ENCODE results near the gene TRABD2A.
A peak's percentile ranks its signal among the peaks of the same experiment; 100 is the strongest.

The TRABD2A gene

GRCh38 chr2:84800194-84800805, 80.6 kb downstream of the TRABD2A start:
- peak overlapping the region; percentile 47 for H3K27ac Mint-ChIP-seq
- CTCF ChIA-PET = interaction anchor here (0.6 to 1.5 kb wide), 4 partner anchors 12 to 125 kb away, joined by 3 read pairs; no protein-coding TSS in a partner anchor
- no peaks in the 10 kb centered on the region for H3K27me3 Mint-ChIP-seq
- H3K4me1 Mint-ChIP-seq = peaks cover 16% of the 10 kb centered on the region
- H3K36me3 Mint-ChIP-seq = peaks cover 20% of the 10 kb centered on the region
- peak overlapping the region; percentile 42 for H3K4me3 Mint-ChIP-seq
- peaks cover 22% of the 10 kb centered on the region for H3K9me3 Mint-ChIP-seq
- no peak for DNase-seq

GRCh38 chr2:84799772-84800171, 81.1 kb downstream of the TRABD2A start:
- CTCF ChIA-PET = interaction anchor here (0.6 to 1.5 kb wide), 2 partner anchors 11 to 22 kb away, joined by 3 read pairs; no protein-coding TSS in a partner anchor
- H3K9me3 Mint-ChIP-seq = peaks cover 22% of the 10 kb centered on the region
- H3K36me3 Mint-ChIP-seq = peaks cover 20% of the 10 kb centered on the region
- peak overlapping the region; percentile 47 for H3K27ac Mint-ChIP-seq
- no peak for DNase-seq
- H3K4me1 Mint-ChIP-seq = peaks cover 16% of the 10 kb centered on the region
- H3K4me3 Mint-ChIP-seq = peak overlapping the region; percentile 42
- H3K27me3 Mint-ChIP-seq = no peaks in the 10 kb centered on the region

GRCh38 chr2:84797271-84797670, 83.6 kb downstream of the TRABD2A start:
- peaks cover 23% of the 10 kb centered on the region for H3K9me3 Mint-ChIP-seq
- H3K4me3 Mint-ChIP-seq = no peak overlapping the region
- H3K36me3 Mint-ChIP-seq = peaks cover 23% of the 10 kb centered on the region
- no peak for DNase-seq
- peaks cover 18% of the 10 kb centered on the region for H3K4me1 Mint-ChIP-seq
- CTCF ChIA-PET = no interaction called here
- H3K27me3 Mint-ChIP-seq = no peaks in the 10 kb centered on the region
- no peak overlapping the region for H3K27ac Mint-ChIP-seq

DNA sequence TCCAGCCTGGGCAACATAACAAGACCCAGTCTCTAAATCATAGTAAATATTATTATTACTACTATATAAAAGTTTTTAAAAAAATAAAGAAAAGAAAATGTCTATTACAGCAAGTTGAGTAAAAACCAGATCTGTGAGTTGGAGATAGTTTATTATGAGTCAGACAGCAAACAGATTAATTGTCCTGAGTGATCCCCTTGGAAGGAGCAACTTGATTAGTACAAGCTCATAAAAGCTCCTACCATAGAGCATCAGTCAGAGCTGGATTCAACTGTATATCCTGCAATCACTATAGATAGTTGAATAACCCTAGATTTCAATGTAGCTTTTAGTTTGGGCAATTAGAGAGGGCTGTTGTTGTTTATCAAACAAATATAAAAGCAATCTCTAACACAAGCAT, 84.1 kb downstream of the TRABD2A start:
- CTCF ChIA-PET = interaction anchor here (1.2 kb wide), 1 partner anchor 37 kb away, joined by 3 read pairs; no protein-coding TSS in a partner anchor
- DNase-seq = no peak
- Mint-ChIP-seq H3K27ac (no peak overlapping the region), H3K9me3 (peaks cover 18% of the 10 kb centered on the region), H3K27me3 (no peaks in the 10 kb centered on the region), H3K4me3 (no peak overlapping the region), H3K36me3 (peaks cover 18% of the 10 kb centered on the region), H3K4me1 (peaks cover 16% of the 10 kb centered on the region)

GRCh38 chr2:84793641-84794040, 87.2 kb downstream of the TRABD2A start:
- no peak for DNase-seq
- H3K9me3 Mint-ChIP-seq = peaks cover 12% of the 10 kb centered on the region
- no peak overlapping the region for H3K4me3 Mint-ChIP-seq
- H3K36me3 Mint-ChIP-seq = peaks cover 13% of the 10 kb centered on the region
- H3K27ac Mint-ChIP-seq = no peak overlapping the region
- peaks cover 3% of the 10 kb centered on the region for H3K4me1 Mint-ChIP-seq
- no peaks in the 10 kb centered on the region for H3K27me3 Mint-ChIP-seq
- CTCF ChIA-PET = no interaction called here

DNA sequence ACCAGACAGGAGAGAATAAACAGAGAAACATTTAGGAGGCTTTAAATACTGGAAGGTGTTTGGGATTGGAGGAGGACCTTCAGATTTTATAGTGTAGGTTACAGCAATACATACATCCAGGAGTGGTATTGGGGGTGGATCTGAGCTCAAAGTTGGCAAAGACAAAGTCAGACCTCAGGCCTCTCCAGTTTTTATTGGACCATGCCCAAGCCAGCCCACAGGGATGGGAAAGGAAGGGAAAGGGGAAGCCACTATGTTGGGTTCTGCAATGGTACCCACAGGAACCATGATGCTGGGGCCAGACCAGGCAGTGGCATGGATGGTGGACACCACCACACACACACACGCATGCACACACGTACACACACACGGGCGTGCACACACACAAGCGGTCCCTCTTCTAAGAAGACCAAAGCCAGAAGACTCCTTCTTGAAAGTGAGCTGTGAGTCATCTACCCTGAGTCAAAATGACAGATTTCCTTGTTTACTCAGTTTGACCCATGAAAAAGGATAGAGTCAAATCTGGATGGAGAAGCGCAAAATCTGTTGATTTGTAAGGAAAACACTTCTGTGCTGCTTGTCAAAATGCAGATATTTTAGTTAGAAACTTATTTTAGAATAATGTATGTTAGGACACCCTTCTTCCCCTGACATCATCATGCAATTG, 87.9 kb downstream of the TRABD2A start:
- Mint-ChIP-seq H3K27ac (no peak overlapping the region), H3K9me3 (peaks cover 14% of the 10 kb centered on the region), H3K4me1 (peaks cover 3% of the 10 kb centered on the region), H3K27me3 (no peaks in the 10 kb centered on the region), H3K36me3 (peaks cover 15% of the 10 kb centered on the region), H3K4me3 (no peak overlapping the region)
- no peak for DNase-seq
- CTCF ChIA-PET = no interaction called here

- no peak overlapping the region for H3K4me3 Mint-ChIP-seq
- H3K27ac Mint-ChIP-seq = no peak overlapping the region
- H3K9me3 Mint-ChIP-seq = peaks cover 12% of the 10 kb centered on the region
- H3K4me1 Mint-ChIP-seq = peaks cover 24% of the 10 kb centered on the region
- H3K36me3 Mint-ChIP-seq = peaks cover 23% of the 10 kb centered on the region
- no peaks in the 10 kb centered on the region for H3K27me3 Mint-ChIP-seq
- CTCF ChIA-PET = interaction anchor here (1.8 kb wide), 1 partner anchor 12 kb away, joined by 3 read pairs; no protein-coding TSS in a partner anchor
- no peak for DNase-seq
Measured at GRCh38 chr2:84788498-84788897, 92.4 kb downstream of the TRABD2A start.

- Mint-ChIP-seq H3K4me3 (no peak overlapping the region), H3K4me1 (peaks cover 29% of the 10 kb centered on the region), H3K36me3 (peaks cover 24% of the 10 kb centered on the region), H3K9me3 (peaks cover 11% of the 10 kb centered on the region), H3K27ac (peak overlapping the region; percentile 56), H3K27me3 (no peaks in the 10 kb centered on the region)
- CTCF ChIA-PET = interaction anchor here (1.8 kb wide), 1 partner anchor 12 kb away, joined by 3 read pairs; no protein-coding TSS in a partner anchor
- no peak for DNase-seq
Measured at GRCh38 chr2:84788027-84788426, 92.9 kb downstream of the TRABD2A start.

DNA sequence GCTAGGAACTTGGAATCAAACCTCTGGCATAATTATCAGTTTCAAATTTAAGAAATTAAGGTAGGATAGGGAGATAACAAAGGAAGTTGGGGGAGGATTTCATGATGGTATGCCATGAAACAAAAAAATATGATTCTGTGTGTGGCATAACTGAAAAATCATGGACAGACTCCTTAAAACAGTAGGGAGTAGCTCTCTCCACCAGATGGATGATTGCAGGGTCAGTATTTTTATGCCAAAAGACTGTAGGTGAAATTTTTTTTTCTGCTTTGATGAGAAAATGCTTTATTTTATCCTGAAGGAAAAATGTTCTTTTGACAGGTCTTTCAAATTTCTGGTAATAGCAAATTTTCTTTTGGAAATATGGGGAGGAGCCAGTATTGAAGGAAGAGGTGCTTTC, 94.3 kb downstream of the TRABD2A start:
- CTCF ChIA-PET = interaction anchor here (1.1 kb wide), 1 partner anchor 17 kb away, joined by 4 read pairs; no protein-coding TSS in a partner anchor
- H3K4me1 Mint-ChIP-seq = peaks cover 40% of the 10 kb centered on the region
- no peak overlapping the region for H3K4me3 Mint-ChIP-seq
- no peak overlapping the region for H3K27ac Mint-ChIP-seq
- H3K36me3 Mint-ChIP-seq = peaks cover 19% of the 10 kb centered on the region
- H3K9me3 Mint-ChIP-seq = peaks cover 6% of the 10 kb centered on the region
- DNase-seq = no peak
- H3K27me3 Mint-ChIP-seq = no peaks in the 10 kb centered on the region

- DNase-seq = no peak
- CTCF ChIA-PET = no interaction called here
- Mint-ChIP-seq H3K27me3 (no peaks in the 10 kb centered on the region), H3K27ac (no peak overlapping the region), H3K36me3 (peaks cover 22% of the 10 kb centered on the region), H3K4me3 (no peak overlapping the region), H3K4me1 (peaks cover 47% of the 10 kb centered on the region), H3K9me3 (peaks cover 6% of the 10 kb centered on the region)
Measured at GRCh38 chr2:84785950-84786349, 94.9 kb downstream of the TRABD2A start.

DNA sequence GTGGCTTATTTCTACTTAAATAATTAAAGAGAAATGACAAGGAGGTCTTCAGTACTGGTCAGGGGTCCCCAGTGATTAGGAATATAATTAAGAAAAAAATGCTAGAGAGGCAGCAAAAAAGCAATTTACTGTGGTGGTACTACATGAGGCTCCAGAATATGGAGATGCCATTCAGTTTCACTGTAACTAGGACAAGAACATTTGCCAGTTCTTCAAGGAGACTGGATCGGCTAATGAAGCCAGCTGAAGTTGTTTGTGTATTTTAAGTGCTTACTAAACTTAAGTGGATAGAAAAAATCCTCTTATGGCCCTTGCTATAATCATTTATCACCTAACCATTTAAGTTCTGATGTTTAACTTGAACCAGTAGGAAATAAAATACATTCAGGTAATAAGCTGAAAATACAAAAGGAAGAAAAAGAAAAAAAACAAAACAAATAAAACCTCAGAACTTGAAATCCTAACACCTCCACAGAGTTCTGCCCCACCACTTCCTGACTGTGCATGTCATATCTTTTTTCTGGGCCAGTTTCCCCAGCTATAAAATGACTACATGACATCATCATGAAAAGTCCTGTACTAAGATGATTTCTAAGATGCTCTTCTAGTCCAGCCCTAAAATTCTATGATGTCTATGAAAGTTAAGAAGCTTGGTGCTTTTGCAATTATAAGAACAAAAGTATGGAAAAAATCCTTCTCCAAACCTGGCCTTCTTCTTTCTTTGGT, 98.0 kb downstream of the TRABD2A start:
- peak overlapping the region; percentile 57 for H3K4me3 Mint-ChIP-seq
- H3K36me3 Mint-ChIP-seq = peaks cover 35% of the 10 kb centered on the region
- peaks cover 19% of the 10 kb centered on the region for H3K9me3 Mint-ChIP-seq
- H3K27me3 Mint-ChIP-seq = no peaks in the 10 kb centered on the region
- H3K4me1 Mint-ChIP-seq = peaks cover 77% of the 10 kb centered on the region
- peak; percentile 57 for DNase-seq
- CTCF ChIA-PET = interaction anchor here (0.8 to 1.0 kb wide), 2 partner anchors 73 to 143 kb away, joined by 3 read pairs; no protein-coding TSS in a partner anchor
- H3K27ac Mint-ChIP-seq = peak overlapping the region; percentile 98

DNA sequence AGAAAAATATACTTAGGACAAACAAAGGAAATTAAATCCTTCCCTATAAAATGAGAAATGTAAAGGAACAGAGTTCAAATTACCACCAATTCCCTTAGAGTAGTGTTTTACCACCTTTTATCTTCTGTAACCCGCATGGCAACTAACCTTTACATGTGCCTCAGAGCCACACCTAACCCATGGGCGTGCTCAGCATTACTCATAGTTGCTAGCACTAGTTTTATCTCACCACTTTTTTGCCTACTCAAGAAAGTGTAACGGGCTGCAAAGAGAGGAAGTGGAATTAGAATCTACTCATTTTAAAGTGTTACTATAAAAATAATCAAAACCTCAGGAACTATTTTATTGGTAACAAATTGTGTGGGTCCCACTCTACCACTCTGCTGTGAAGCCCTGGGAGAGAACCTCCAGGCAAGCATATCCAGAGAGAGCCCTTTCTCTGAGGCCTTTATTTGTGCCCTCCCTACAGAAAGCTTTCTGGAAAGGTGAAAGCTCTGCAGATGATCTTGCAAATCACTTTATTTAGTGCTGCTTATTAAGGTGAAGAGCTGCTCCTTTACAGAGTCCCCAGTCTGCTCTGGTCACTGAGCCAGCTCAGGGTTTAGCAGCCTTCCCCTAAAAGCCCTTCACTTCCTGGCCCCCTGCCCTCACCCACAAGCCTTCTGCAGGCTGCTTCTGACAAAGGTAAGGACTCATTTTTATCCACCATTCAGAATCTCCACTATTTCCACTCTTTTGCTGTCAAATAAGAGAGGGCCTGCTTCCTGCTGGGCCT, 98.8 kb downstream of the TRABD2A start:
- Mint-ChIP-seq H3K27ac (peak overlapping the region; percentile 98), H3K4me1 (peaks cover 76% of the 10 kb centered on the region), H3K9me3 (peaks cover 24% of the 10 kb centered on the region), H3K27me3 (no peaks in the 10 kb centered on the region), H3K36me3 (peaks cover 36% of the 10 kb centered on the region), H3K4me3 (peak overlapping the region; percentile 57)
- CTCF ChIA-PET = interaction anchor here (0.8 to 1.0 kb wide), 2 partner anchors 73 to 143 kb away, joined by 3 read pairs; no protein-coding TSS in a partner anchor
- peak; percentile 76 for DNase-seq

DNA sequence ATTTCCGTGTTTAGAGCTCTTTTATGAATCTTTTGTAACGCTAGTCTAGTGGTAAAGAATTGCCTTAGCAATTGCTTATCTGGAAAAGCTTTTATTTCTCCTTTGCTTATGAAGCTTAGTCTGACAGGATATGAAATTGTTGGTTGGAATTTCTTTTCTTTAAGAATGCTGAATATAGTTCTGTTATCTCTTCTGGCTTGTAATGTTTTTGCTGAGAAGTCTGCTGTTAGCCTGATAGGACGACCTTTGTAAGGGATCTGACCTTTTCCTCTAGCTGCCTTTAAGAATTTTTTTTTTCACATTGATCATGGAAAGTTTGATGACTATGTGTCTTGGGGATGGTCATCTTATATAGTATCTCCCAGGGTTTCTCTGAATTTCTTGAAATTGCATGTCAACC, 101.1 kb downstream of the TRABD2A start:
- DNase-seq = no peak
- CTCF ChIA-PET = interaction anchor here (1.1 to 1.3 kb wide), 2 partner anchors 10 to 38 kb away, joined by 5 read pairs; no protein-coding TSS in a partner anchor
- Mint-ChIP-seq H3K4me3 (no peak overlapping the region), H3K4me1 (peaks cover 70% of the 10 kb centered on the region), H3K36me3 (peaks cover 47% of the 10 kb centered on the region), H3K27me3 (no peaks in the 10 kb centered on the region), H3K9me3 (peaks cover 44% of the 10 kb centered on the region), H3K27ac (peak overlapping the region; percentile 83)
